Stimulated activated CD8-positive, alpha-beta memory T cell treated with anti-CD3 and anti-CD28 coated beads, Interleukin-12 subunit alpha, Interleukin-12 subunit beta, amount 100 ng/mL, for 1 hour (primary cell): ENCODE measurements around the gene HDAC4.

Experiments
- DNase-seq: peaks from one replicate; pipeline ENCODE4 v3.0.0-alpha.2; 2020; ENCODE audit warnings: low read depth

Gene HDAC4

GRCh38 chr2:239349453-239350135, 51.2 kb downstream of the HDAC4 start:
- DNase-seq = no peak

GRCh38 chr2:239348563-239349452, 52.0 kb downstream of the HDAC4 start:
- no peak for DNase-seq

GRCh38 chr2:239346676-239347075, 54.1 kb downstream of the HDAC4 start:
- DNase-seq = no peak

- DNase-seq = no peak
Measured at GRCh38 chr2:239345251-239345650, 55.6 kb downstream of the HDAC4 start.

GRCh38 chr2:239344857-239345216, 56.0 kb downstream of the HDAC4 start:
- DNase-seq = no peak

- no peak for DNase-seq
Measured at GRCh38 chr2:239343946-239344856, 56.6 kb downstream of the HDAC4 start.

GRCh38 chr2:239343460-239343859, 57.4 kb downstream of the HDAC4 start:
- no peak for DNase-seq

GRCh38 chr2:239341840-239342239, 59.0 kb downstream of the HDAC4 start:
- DNase-seq = no peak

- DNase-seq = no peak
Measured at GRCh38 chr2:239341146-239341732, 59.6 kb downstream of the HDAC4 start.

GRCh38 chr2:239339726-239340601, 60.9 kb downstream of the HDAC4 start:
- DNase-seq = no peak

- no peak for DNase-seq
Measured at GRCh38 chr2:239339241-239339640, 61.6 kb downstream of the HDAC4 start.

GRCh38 chr2:239337877-239338484, 62.8 kb downstream of the HDAC4 start:
- no peak for DNase-seq

GRCh38 chr2:239337122-239337876, 63.5 kb downstream of the HDAC4 start:
- DNase-seq = no peak

- no peak for DNase-seq
Measured at GRCh38 chr2:239331560-239331959, 69.3 kb downstream of the HDAC4 start.

- no peak for DNase-seq
Measured at GRCh38 chr2:239330836-239331235, 70.0 kb downstream of the HDAC4 start.

- DNase-seq = no peak
Measured at GRCh38 chr2:239329972-239330572, 70.7 kb downstream of the HDAC4 start.

- DNase-seq = no peak
Measured at GRCh38 chr2:239329284-239329971, 71.4 kb downstream of the HDAC4 start.

- DNase-seq = no peak
Measured at GRCh38 chr2:239328351-239329191, 72.2 kb downstream of the HDAC4 start.
